Hepatocyte (in vitro differentiated cells): Measurements from ENCODE around the gene EOLA2.
"Not testable (repeated sequence)": the region's sequence is repeated elsewhere in the genome, so short reads cannot be mapped to it uniquely, and the experiment has no call there.

Source experiments
- EZH2 ChIP-seq: fragments of 200-600 bp; sonication (generic); IDR thresholded peaks from 2 replicates; pipeline ENCODE4 v1.6.1; 2016; ENCODE audit warnings: antibody characterized with exemption, mild to moderate bottlenecking, borderline replicate concordance
- EZH2phosphoT487 ChIP-seq: fragments of 200-600 bp; sonication (generic); IDR thresholded peaks from one replicate; pipeline ENCODE4 v1.6.1; 2018; ENCODE audit warnings: antibody characterized with exemption, mild to moderate bottlenecking, low read depth, moderate library complexity; ENCODE audit not compliant: unreplicated experiment, severe bottlenecking
- TF ChIP-seq, protein P1 (sequence below): fragments of 200-600 bp; sonication (generic); IDR thresholded peaks from 2 replicates; pipeline ENCODE4 v1.5.1; 2016; ENCODE audit warnings: antibody characterized with exemption, mild to moderate bottlenecking; ENCODE audit not compliant: poor library complexity

DNA sequence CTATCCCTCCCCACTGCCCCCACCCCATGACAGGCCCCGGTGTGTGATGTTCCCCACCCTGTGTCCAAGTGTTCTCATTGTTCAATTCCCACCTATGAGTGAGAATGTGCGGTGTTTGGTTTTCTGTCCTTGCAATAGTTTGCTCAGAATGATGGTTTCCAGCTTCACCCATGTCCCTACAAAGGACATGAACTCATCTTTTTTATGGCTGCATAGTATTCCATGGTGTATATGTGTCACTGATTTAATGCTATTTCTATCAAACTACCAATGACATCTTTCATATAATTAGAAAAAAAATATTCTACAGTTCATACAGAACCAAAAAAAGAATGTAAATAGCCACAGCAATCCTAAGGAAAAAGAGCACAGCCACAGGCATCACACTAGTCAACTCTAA lies 47.5 kb downstream of the EOLA2 start:
- TF ChIP-seq, protein P1, sequence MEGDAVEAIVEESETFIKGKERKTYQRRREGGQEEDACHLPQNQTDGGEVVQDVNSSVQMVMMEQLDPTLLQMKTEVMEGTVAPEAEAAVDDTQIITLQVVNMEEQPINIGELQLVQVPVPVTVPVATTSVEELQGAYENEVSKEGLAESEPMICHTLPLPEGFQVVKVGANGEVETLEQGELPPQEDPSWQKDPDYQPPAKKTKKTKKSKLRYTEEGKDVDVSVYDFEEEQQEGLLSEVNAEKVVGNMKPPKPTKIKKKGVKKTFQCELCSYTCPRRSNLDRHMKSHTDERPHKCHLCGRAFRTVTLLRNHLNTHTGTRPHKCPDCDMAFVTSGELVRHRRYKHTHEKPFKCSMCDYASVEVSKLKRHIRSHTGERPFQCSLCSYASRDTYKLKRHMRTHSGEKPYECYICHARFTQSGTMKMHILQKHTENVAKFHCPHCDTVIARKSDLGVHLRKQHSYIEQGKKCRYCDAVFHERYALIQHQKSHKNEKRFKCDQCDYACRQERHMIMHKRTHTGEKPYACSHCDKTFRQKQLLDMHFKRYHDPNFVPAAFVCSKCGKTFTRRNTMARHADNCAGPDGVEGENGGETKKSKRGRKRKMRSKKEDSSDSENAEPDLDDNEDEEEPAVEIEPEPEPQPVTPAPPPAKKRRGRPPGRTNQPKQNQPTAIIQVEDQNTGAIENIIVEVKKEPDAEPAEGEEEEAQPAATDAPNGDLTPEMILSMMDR, result not testable (repeated sequence)
- not testable (repeated sequence) for TF ChIP-seq EZH2, EZH2phosphoT487
